GM21367 (cell line): ENCODE results near the gene POLR1E.
"Not testable (repeated sequence)": the region's sequence is repeated elsewhere in the genome, so short reads cannot be mapped to it uniquely, and the experiment has no call there.

ENCODE experiments used
- ATAC-seq: cut with Tn5 transposase; IDR thresholded peaks from one replicate; pipeline ENCODE4 v1.9.1; 2021; ENCODE audit not compliant: unreplicated experiment

Gene POLR1E

DNA sequence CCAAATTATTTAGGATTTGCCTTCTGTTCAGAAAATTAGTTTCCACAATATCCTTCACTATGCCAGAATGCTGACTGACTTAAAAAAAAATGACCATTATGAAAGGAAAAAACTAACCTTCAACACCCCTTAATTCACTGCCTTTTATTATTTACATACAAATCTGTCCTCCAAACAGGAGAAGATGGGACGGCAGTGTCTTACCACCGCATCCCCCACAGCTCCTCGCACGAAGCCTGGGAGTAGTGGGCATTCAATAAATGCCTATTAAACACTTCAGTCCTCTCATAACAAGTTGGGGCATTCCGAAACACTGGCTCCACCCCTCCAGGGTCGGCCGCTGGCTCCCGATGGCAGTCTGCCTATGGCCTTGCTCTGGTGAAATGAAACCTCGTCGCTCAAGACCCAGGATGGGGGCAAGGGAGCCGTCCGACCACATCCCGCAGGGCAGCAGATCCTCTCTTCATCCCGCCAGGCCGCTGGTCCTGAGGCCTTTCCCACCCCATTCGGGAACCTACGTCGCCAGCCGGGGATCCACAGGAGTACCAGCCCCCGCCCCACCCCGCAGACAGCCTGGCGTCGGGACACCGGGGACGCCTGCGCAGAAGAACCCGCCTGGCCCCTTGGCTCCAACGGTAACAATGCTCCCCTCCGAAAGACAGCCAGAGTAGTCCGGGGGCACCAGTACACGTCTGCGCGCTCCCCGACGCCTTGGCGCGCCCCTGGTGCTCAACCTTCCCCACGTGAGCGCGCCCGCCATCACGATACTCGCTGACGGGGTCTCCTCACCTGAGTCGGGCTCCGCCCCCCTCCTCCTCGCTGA lies 21.1 kb upstream of the POLR1E start:
- ATAC-seq = peak; percentile 24

DNA sequence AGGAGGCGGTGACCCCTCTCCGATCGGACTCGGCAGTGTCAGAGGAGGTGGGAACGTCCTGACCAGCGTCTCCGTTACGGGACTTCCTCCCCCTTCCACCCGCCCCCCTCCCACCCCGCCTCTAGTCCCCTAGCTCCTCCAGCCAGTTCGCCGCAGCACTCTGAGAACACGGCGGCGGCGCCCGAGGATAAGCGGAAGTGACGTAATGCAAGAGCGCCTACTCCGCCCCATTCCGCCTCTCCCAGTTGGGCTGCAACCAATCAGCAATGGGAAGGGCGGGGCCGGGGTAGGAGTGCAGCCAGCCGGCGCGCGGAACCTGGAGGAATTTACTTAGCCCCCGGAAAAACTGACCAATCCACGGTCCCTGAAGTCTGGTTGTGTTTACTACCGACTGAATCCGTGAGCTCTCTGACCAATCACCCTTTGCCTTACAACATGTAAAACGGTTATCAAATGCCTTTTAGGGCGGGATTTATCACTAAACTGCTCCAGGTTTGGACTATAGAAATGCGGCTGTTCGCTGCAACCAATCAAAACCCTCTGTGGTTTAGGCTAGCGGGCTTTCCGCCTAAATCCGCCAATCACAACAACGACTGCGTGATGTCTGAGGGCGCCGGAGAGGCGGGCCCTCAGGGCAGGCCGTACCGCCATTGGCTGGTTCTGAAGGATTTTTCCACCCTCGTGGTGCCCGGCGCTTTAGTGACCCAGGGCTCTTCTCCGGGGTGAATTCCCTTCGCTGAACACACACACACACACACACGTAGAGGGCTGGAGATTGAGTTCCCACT lies 20.3 kb upstream of the POLR1E start, which contains the start of gene ZBTB5:
Gene ZBTB5, minus strand, starts transcription at position 202 of the 788 bp plus-strand sequence. CDS start 22,899 bp downstream, outside the sequence.
- ATAC-seq = peak; percentile 79

DNA sequence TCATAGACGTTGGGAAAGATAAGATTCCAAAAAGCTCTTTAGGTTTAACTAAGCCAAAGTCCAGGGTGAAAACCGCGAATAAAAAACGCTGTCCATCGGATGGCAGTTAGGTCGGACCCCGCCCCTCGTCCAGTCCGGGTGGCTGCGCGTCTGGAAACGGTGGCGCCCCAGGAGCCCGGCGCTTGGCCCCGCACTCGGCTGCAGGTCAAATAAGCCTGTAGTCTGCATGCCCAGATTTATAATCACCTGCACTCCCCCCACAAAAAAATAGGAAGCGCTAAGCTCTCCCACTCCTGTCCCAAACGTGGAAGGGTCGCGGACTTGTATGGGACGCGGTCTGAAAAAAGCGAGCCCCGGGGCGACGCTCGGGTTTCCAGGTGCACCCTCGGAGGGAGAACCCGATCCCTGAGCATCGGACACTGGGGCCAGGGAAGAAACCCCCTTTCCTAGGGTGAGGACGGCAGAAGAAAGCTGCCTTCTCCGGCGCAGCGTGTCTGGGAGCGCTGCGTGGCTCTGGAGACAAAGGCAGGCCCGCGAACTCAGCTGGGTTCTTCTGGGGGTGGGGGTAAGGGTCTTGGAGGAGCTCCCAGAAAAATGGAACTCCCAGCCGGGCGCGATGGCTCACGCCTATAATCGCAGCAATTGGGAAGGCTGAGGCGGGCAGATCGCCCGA lies 19.6 kb upstream of the POLR1E start:
- ATAC-seq = peak; percentile 4

DNA sequence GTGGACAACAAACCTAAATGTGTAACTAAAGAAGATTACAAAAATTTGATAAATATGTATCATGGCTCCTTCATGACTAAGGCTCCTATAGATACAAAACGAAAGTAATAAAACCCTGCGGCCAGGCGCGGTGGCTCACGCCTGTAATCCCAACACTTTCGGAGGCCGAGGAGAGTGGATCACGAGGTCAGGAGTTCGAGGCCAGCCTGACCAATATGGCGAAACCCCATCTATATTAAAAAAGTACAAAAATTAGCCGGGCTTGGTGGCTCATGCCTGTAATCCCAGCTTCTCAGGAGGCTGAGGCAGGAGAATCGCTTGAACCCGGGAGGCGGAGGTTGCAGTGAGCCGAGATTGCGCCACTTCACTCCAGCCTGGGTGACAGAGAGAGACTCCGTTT lies 18.2 kb upstream of the POLR1E start:
- ATAC-seq = not testable (repeated sequence)

DNA sequence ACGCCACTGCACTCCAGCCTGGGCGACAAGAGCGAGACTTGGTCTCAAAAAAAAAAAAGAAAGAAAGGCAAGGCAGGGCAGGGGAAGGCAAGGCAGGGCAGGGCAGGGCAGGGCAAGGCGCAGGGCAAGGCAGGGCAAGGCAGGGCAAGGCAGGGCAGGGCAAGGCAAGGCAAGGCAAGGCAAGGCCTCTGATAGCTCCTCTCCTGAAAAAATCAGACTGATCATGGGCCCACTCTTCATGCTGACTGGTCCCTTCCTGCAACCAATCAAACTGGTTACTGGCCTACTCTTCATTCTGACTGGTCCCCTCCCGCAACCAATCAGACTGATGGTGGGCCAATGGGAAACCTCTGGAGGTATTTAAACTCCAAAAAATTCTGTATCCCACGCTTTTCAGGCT lies 17.1 kb upstream of the POLR1E start:
- ATAC-seq = no peak

DNA sequence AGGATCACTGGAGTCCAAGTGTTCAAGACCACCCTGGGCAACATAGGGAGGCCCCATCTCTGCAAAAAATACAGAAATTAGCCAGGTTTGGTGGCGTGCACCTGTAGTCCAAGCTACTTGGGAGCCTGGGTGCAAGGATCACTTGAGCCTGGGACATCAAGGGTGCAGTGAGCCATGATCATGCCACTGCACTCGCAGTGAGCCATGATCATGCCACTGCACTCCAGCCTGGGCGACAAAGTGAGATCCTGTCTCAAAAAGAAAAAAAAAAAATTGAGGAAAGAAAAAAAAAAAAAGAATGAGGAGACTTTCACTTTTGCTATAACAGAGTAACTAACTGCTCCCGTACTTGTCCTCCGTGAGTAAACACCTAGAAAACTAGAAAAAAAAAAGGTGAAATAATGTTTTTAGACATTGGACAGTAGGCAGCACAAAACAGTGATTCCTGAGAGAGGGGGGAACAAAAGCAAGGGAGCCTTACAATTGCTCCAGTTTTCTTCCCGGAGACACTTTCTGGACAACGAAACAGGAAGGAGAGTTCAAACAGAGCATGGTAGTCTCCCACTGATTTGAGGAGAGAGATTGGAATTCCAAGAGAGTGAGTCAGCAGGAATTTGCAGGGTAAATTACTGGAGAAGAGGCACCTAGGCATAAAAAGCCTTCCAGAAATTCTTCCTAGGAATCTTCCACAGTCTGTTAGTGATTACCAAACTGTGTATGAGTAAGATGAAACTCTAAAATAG lies 13.6 kb upstream of the POLR1E start:
- no peak for ATAC-seq

DNA sequence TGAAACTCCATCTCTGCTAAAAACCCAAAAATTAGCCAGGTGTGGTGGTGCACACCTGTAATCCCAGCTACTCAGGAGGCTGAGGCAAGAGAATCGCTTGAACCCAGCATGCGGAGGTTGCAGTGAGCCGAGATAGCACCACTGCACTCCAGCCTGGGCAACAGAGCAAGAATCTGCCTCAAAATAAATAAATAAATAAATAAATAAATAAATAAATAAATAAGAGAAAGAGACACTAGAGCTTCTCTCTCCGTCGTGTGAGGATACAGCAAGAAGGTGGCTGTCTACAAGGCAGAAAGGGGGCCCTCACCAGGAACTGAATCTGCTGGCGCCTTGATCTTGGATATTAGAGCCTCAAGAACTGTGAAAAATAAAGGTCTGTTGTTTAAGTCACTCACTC lies 11.8 kb upstream of the POLR1E start:
- ATAC-seq = not testable (repeated sequence)

DNA sequence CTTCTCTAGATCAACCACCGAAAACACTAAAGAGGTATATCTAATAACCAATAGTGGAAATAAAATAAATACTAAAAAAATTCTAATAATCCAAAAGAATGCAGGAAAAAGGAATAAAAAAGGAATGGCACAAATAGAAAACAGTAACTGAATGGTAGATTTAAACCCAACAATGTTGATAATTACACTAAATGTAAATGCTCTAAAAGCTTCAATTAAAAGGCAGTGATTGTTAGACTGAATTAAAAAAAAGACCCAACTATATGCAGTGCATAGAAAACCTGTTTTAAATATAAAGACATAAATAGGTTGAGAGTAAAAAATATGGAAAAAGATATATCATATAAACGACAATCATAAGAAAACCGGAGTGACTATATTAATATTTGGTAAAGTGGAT lies 11.3 kb upstream of the POLR1E start:
- ATAC-seq = no peak

DNA sequence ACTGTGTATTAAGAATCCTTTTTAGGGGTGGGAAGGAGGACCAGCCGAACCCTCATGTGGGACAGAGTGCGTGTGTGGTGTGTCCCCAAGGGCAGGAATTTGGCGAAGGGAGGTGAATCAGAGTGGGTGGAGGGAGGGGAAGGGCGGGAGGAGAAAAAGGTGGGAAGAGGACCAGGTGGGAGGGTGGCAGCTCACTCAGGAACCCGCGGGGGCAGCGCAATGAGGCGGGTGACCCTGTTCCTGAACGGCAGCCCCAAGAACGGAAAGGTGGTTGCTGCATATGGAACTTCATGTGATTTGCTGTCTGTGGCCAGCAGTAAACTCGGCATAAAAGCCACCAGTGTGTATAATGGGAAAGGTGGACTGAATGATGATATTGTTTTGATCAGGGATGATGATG lies 8.8 kb upstream of the POLR1E start:
- ATAC-seq = no peak

DNA sequence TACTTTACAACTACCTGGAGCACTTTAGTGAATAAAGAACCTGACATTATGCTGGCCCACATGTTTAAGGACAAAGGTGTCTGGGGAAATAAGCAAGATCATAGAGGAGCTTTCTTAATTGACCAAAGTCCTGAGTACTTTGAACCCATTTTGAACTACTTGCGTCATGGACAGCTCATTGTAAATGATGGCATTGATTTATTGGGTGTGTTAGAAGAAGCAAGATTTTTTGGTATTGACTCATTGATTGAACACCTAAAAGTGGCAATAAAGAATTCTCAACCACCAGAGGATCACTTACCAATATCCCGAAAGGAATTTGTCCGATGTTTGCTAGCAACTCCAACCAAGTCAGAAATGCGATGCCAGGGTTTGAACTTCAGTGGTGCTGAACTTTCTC lies 8.3 kb upstream of the POLR1E start:
- ATAC-seq = not testable (repeated sequence)

DNA sequence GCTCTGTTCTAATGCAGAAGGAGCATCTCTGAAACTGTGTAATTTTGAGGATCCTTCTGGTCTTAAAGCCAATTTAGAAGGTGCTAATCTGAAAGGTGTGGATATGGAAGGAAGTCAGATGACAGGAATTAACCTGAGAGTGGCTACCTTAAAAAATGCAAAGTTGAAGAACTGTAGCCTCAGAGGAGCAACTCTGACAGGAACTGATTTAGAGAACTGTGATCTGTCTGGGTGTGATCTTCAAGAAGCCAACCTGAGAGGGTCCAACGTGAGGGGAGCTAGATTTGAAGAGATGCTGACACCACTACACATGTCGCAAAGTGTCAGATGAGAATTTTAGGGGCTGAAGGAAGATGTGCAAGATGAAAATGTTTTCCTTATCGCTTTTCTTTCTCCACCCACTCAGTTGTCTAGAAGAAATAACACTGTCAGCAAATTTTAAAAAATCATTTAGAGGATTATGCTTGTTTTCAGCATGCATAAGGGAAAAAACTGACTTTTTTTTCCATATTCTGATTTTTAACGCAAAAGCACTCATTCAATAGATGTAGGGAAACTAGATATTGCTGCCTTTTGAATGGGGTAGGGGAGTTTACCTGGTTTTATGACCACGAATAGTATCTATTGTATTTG lies 7.6 kb upstream of the POLR1E start:
- not testable (repeated sequence) for ATAC-seq

DNA sequence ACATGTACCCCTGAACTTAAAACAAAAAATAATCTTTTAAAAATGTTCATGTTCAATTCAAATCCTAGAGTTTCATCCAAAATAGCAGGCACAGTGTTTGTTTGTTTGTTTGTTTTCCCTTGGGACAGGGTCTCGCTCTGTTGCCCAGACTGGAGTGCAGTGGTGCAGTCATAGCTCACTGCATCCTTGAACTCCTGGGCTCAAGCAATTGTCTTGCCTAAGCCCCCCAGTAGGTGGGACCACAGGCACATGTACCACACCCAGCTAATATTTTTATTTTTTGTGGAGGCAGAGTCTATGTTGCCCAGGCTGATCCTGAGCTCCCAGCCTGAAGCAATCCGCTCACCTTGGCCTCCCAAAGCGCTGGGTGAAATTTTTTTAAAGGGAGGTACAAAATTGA lies 5.0 kb upstream of the POLR1E start:
- ATAC-seq = no peak

DNA sequence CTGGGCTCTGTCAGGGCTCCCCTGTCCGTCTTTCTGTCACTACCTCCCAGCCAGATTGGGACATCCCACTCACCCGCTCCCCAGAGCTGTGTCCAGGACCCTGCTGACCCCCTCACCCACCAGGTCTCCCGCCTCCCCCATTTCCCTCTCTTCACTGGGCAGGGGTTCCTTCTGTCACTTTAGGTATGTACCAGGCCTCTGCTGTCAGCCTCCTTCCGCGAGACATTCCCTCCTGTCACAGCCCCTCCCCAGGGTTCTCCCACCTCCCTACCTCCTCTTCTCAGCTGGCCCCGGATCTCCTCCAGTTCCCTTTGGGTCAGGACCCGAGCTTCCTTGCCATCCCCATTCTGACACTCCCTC lies 488 bp downstream of the POLR1E start:
- ATAC-seq = no peak

DNA sequence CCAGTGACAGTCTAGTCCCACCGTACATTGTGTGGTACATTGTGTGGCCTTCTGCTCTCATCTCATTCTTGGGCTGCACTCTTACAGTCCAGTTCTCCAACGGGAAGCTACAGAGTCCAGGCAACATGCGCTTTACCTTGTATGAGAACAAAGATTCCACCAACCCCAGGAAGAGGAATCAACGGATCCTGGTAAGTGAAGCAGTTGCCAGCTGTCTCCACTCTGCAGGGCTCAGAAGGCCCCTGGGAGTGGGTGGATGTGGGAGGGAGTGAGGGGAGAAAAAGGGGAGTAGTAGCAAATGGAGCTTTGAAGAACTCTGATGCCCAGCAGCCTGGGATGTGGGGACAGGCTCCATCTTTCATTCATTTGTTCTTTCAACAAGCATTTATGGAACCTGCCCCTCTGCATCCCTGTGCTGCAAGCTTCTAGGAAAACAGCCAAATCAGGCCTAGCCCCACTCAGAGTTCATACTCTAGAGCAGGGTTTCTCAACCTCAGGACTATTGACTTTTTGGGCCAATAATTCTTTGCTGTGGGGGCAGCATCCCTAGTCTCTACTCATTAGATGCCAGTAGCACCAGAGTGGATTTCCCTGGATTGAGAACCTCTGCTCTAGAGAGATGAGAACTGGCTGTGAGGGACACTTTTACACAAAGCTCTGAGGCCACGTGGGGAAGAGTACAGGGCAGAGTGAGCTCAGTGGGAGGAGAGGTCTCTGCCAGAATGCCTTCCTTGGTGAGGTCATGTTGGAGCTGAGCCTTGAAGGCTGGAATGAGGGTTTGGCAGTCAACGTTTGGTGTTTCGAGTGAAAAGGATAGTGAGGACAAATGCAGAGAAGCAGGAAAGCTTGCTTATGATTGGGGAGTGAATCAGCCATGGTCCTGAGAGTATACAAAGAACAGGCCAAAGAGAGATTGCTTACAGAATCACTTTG lies 1.1 kb downstream of the POLR1E start:
- no peak for ATAC-seq

DNA sequence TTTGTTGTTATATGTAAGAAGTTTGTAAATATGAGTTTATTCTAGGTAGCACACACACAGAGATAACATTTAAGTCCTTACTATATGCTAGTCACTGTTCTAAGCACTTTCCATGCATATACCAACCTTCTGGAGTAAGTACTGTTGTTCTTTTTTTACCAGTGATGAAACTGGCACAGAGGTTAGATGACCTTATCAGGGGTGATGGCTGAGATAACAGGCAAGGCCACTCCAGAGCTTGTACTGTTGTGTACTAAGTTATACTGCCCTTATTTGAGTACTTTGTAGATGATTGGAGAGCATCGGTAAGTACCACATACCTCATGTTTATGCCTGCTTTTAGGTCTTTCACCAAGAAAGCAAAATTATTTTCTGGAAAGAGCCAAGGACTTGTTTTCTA lies 6.2 kb downstream of the POLR1E start:
- ATAC-seq = no peak

DNA sequence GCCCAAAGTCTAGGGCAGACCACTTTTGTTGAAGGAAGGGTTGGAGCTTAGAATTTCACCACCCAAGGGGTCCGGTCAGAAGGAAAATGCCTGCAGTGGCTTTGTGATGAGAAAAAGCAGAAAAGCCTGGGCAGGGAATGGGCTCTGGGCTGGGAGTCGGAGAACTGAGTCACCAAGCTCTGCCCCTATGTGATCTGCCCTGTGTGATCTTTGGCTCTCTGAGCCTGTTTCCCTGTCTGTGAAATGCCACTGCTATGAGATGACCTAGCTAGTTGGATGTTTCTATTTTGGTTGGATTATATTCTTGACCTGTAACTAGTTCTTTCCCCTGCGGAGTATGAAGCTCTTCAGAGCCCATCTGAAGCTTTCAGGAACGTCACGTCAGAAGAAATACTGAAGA lies 9.8 kb downstream of the POLR1E start:
- no peak for ATAC-seq

DNA sequence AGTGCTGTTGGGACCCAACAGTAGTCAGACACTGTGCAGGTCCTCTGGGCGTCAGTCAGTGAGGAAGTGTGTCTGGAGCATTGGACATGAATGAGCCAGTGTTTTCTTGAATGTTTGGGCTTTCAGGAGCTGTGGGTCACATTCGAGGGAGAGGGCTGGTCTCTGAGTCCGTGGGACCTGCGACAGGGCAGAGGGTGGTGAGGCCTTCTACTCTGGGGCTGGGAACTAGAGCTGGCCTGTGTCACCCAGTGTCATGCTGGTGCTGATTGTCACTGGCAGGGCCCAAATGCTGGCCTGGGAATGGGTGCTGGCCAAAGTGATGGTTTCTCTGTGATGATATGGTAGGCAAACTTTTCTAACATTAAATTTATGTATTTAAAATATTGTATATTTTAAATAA lies 10.3 kb downstream of the POLR1E start:
- ATAC-seq = no peak

DNA sequence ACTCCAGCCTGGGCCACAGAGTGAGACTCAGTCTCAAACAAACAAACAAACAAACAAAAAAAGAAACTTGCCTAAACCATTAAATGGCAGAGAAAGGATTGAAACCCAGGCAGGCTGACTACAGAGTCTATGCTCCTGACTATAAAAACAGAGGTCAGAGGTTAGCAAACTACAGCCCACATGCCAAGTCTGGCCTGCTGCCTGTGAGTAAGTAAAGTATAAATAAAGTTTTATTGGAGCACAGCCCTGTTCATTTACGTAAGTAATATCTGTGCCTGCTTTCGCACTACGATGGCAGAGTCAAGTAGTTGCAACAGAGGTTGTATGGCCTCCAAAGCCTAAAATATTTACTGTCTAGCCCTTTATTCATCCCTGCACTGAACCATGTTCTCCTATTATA lies 11.6 kb downstream of the POLR1E start:
- ATAC-seq = no peak

DNA sequence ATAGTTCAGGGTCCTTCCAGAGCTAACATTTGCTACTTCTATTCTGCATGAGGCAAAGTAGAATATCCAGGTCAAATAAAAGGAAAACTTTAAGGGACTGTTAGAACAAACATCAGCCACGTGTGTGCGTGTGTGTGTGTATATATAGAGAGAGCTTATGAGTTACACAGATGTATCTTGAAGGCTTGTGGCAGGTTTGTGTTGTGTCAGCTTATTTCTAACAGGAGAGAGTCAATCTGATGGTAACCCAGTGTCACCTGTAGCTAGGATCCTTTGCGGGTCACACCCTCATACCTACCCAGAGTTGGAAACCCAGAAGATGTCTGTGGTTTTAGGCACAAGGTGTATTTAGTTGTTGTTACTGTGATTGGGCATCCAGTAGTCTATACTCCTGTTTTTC lies 12.7 kb downstream of the POLR1E start:
- no peak for ATAC-seq

DNA sequence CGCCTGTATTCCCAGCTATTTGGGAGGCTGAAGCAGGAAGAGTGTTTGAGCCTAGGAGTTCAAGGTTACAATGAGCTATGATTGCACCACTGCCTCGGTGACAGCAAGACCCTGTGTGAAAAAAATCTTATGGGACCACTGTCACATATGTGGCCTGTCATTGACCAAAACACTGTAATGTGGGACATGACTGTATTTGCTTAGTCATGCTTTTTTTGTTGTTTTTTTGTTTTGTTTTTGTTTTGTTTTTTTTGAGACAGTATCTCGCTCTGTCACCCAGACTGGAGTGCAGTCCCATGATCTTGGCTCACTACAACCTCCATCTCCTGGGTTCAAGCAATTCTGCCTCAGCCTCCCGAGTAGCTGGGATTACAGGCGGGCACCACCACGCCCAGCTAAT lies 13.5 kb downstream of the POLR1E start:
- no peak for ATAC-seq
